Neuronal stem cell (in vitro differentiated cells): ENCODE data around the gene NOS2.

ENCODE experiments used
- DNase-seq: peaks from one replicate; pipeline ENCODE4 v3.0.0-alpha.2; 2013; ENCODE audit warnings: low spot score
- H2AFZ ChIP-seq: one replicate; pipeline ENCODE4 v1.6.1; 2013; ENCODE audit warnings: mild to moderate bottlenecking, low read length, inconsistent platforms
- H2AK5ac ChIP-seq: 2 replicates; pipeline ENCODE4 v1.6.1; 2013; ENCODE audit warnings: low read depth, mild to moderate bottlenecking, inconsistent platforms, low read length, moderate library complexity, mixed read lengths
- H2BK120ac ChIP-seq: 2 replicates; pipeline ENCODE4 v1.6.1; 2013; ENCODE audit warnings: low read depth, mild to moderate bottlenecking, inconsistent platforms, low read length, moderate library complexity, mixed read lengths
- H2BK12ac ChIP-seq: one replicate; pipeline ENCODE4 v1.6.1; 2013; ENCODE audit warnings: low read length, inconsistent platforms
- H2BK15ac ChIP-seq: 2 replicates; pipeline ENCODE4 v1.6.1; 2013; ENCODE audit warnings: mild to moderate bottlenecking, low read length, inconsistent platforms, mixed read lengths
- H2BK5ac ChIP-seq: one replicate; pipeline ENCODE4 v1.6.1; 2013; ENCODE audit warnings: inconsistent platforms, mild to moderate bottlenecking, low read length, moderate library complexity
- H3K14ac ChIP-seq: one replicate; pipeline ENCODE4 v1.6.1; 2013; ENCODE audit warnings: low read length, inconsistent platforms
- H3K18ac ChIP-seq: 2 replicates; pipeline ENCODE4 v1.6.1; 2013; ENCODE audit warnings: low read length, inconsistent platforms
- H3K23ac ChIP-seq: 2 replicates; pipeline ENCODE4 v1.6.1; 2013; ENCODE audit warnings: low read depth, mild to moderate bottlenecking, mixed read lengths, low read length, inconsistent platforms; ENCODE audit not compliant: poor library complexity
- H3K27ac ChIP-seq: replicated peaks from 3 replicates; pipeline ENCODE4 v1.5.1; 2013; ENCODE audit warnings: low read length, inconsistent platforms
- H3K27me3 ChIP-seq, 3 experiments: 2 replicates each; pipeline ENCODE4 v1.6.1; 2013; ENCODE audit warnings: low read length in 3 of 3, mild to moderate bottlenecking in 2 of 3, inconsistent platforms in 1 of 3, low read depth in 1 of 3, mixed read lengths in 1 of 3, moderate library complexity in 1 of 3; ENCODE audit not compliant: control insufficient read depth in 3 of 3, insufficient read depth in 3 of 3
- H3K36me3 ChIP-seq, 2 donors: replicated peaks in 1 of 2; 2 replicates each; pipeline ENCODE4 v1.6.1; 2013; ENCODE audit warnings: low read length in 2 of 2; ENCODE audit not compliant: control insufficient read depth in 2 of 2, insufficient read depth in 2 of 2
- H3K4ac ChIP-seq: 2 replicates; pipeline ENCODE4 v1.6.1; 2013; ENCODE audit warnings: inconsistent platforms, mild to moderate bottlenecking, low read length, moderate library complexity
- H3K4me1 ChIP-seq, 2 donors: 1 replicate in 1 of 2; 2 replicates in 1 of 2; pipeline ENCODE4 v1.6.1; 2013; ENCODE audit warnings: low read length in 2 of 2, low read depth in 1 of 2; ENCODE audit not compliant: control insufficient read depth in 2 of 2, insufficient read depth in 1 of 2
- H3K4me2 ChIP-seq: one replicate; pipeline ENCODE4 v1.6.1; 2013; ENCODE audit warnings: mild to moderate bottlenecking, low read length, inconsistent platforms; ENCODE audit not compliant: insufficient read depth, poor library complexity, severe bottlenecking
- H3K4me3 ChIP-seq, 2 donors: 2 replicates each; pipeline ENCODE4 v1.5.1; 2013; ENCODE audit warnings: low read length in 2 of 2, mild to moderate bottlenecking in 2 of 2, inconsistent platforms in 1 of 2, moderate library complexity in 1 of 2
- H3K79me1 ChIP-seq: one replicate; pipeline ENCODE4 v1.6.1; 2013; ENCODE audit warnings: low read depth, mild to moderate bottlenecking, inconsistent platforms, low read length, moderate library complexity
- H3K9ac ChIP-seq: one replicate; pipeline ENCODE4 v1.6.1; 2013; ENCODE audit warnings: mild to moderate bottlenecking, low read depth, low read length, inconsistent platforms; ENCODE audit not compliant: poor library complexity
- H3K9me3 ChIP-seq, 2 donors: replicated peaks in 1 of 2; 2 replicates each; pipeline versions ENCODE3 to v1.6.1; 2013; ENCODE audit warnings: low read length in 2 of 2, mild to moderate bottlenecking in 2 of 2, inconsistent platforms in 1 of 2, low read depth in 1 of 2, mixed read lengths in 1 of 2, moderate library complexity in 1 of 2; ENCODE audit not compliant: control insufficient read depth in 2 of 2, insufficient read depth in 1 of 2
- H4K8ac ChIP-seq: one replicate; pipeline ENCODE4 v1.6.1; 2013; ENCODE audit warnings: low read depth, mild to moderate bottlenecking, inconsistent platforms, low read length, moderate library complexity
- H4K91ac ChIP-seq: one replicate; pipeline ENCODE4 v1.6.1; 2013; ENCODE audit warnings: low read length, low read depth, mild to moderate bottlenecking, inconsistent platforms; ENCODE audit not compliant: poor library complexity
- WGBS, 2 donors: extraction: QIAGEN DNeasy Blood & Tissue Kit; methylation state at CpG; one replicate each; pipeline ENCODE4 v1.1.7; 2013; ENCODE audit warnings: missing lambda C conversion rate in 2 of 2, mixed read lengths in 1 of 2; ENCODE audit not compliant: insufficient read length in 2 of 2, insufficient replicate concordance in 1 of 2; ENCODE audit errors: extremely low coverage in 2 of 2; 5-methylcytosine and 5-hydroxymethylcytosine counted together

NOS2 gene

DNA sequence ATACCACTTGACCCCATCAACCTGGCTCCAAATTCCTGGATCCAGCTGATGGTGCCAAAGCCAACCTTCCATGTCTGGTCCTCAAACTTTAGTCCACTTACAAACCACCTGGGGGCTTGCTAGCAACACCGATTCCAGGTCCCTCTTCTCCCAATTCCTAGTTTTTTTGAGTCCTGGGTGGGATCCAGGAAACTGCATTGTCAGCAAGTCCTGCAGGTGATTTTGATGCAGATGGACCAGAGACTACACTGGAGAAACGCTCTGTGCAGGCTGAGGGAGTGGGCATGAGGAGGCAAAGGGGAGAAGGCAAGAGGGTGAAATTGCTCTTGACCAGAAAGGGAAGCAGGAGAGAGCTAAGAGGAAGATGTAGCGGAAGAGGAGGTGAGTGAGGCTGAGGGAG lies 21.0 kb upstream of the NOS2 start:
- no peaks in the 10 kb centered on the region for H3K79me1 ChIP-seq
- H2BK5ac ChIP-seq, result no peak overlapping the region
- no peak overlapping the region for H2AFZ ChIP-seq
- WGBS, 2 donors, result no CpG with 5 or more reads among the region's 3 CpGs
- peaks cover 0 to 3% of the 10 kb centered on the region in 2 donors for H3K9me3 ChIP-seq
- no peak overlapping the region for H2AK5ac ChIP-seq
- no peak overlapping the region for H2BK15ac ChIP-seq
- H3K27ac ChIP-seq, result no peak overlapping the region
- H4K8ac ChIP-seq, result no peak overlapping the region
- H3K23ac ChIP-seq, result no peak overlapping the region
- H3K18ac ChIP-seq, result no peak overlapping the region
- H3K4me3 ChIP-seq, result no peak overlapping the region
- H3K14ac ChIP-seq, result no peak overlapping the region
- DNase-seq, result no peak
- no peak overlapping the region for H3K4me2 ChIP-seq
- H3K27me3 ChIP-seq, result peaks cover 0 to 8% (median 0%) of the 10 kb centered on the region in 3 experiments
- H4K91ac ChIP-seq, result no peak overlapping the region
- no peak overlapping the region for H3K9ac ChIP-seq
- no peak overlapping the region for H2BK12ac ChIP-seq
- H2BK120ac ChIP-seq, result no peak overlapping the region
- no peaks in the 10 kb centered on the region for H3K36me3 ChIP-seq
- peaks cover 0 to 7% of the 10 kb centered on the region in 2 donors for H3K4me1 ChIP-seq
- no peak overlapping the region for H3K4ac ChIP-seq

DNA sequence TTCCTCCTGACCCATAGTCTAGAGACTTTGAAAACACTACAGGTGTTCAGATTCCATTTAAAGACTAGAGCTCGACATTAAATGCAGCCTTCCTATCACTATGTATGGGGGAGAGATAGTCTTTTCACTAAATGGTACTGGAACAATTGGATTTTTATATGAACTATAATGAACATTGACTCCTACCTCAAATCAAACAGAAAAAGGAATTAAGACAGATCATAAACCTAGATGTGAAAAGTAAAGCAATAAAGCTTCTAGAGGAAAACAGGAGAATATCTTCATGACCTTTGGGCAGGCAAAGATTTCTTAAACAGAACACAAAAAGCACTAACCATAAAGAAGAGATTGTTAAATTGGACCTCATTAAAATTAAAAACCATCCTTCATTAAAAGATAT lies 18.8 kb upstream of the NOS2 start:
- H3K4me1 ChIP-seq, result peaks cover 0 to 7% of the 10 kb centered on the region in 2 donors
- no peak for DNase-seq
- no peaks in the 10 kb centered on the region for H3K79me1 ChIP-seq
- H2BK120ac ChIP-seq, result no peak overlapping the region
- H3K9me3 ChIP-seq, result peaks cover 0 to 3% of the 10 kb centered on the region in 2 donors
- no peak overlapping the region for H3K27ac ChIP-seq
- no peak overlapping the region for H3K9ac ChIP-seq
- no peak overlapping the region for H2AFZ ChIP-seq
- H3K4ac ChIP-seq, result no peak overlapping the region
- no peak overlapping the region for H4K8ac ChIP-seq
- WGBS, 2 donors, result no CpG with 5 or more reads among the region's 1 CpG
- no peak overlapping the region for H4K91ac ChIP-seq
- H3K18ac ChIP-seq, result no peak overlapping the region
- H3K14ac ChIP-seq, result no peak overlapping the region
- H3K4me3 ChIP-seq, result no peak overlapping the region
- H3K27me3 ChIP-seq, result no peaks in the 10 kb centered on the region
- H2AK5ac ChIP-seq, result no peak overlapping the region
- no peak overlapping the region for H2BK12ac ChIP-seq
- H3K23ac ChIP-seq, result no peak overlapping the region
- H2BK15ac ChIP-seq, result no peak overlapping the region
- H3K36me3 ChIP-seq, result no peaks in the 10 kb centered on the region
- no peak overlapping the region for H2BK5ac ChIP-seq
- no peak overlapping the region for H3K4me2 ChIP-seq

DNA sequence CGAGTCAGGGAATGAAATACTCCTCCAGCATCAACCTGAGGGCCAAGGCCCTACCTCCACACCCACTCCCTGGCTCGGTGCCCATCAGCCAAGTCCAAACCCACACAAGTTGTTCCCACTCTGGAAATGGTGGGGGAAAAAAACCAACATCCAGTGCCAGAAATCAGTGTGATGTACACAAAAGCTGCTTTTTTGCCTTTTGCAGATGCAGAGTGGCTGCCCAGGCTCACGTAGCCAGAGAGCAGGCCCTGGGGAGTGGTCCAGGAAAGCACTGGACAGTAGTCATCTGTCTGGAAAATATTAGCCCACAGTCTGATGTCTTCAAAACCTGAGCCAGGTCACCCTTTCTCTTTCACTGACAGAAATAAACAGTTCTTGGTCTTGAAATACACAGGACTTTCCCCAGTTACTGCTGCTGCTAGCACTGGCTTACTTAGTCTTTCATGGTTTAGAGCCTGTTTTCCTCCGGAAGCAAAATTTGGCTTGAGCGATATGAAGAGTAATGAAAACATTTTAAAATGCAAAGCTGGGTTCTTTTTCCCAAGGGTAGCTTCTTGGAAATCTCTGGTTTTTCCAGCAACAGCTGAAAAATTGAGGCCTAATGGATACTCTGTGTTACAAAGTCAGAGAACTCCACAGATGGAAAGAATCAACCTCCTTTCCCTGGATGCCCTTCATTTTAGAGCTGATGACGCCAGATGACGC lies 18.2 kb upstream of the NOS2 start:
- Histone ChIP-seq H3K4me2 (no peak overlapping the region), H2BK15ac (no peak overlapping the region), H2BK120ac (no peak overlapping the region), H2BK5ac (no peak overlapping the region), H3K36me3 (no peaks in the 10 kb centered on the region), H3K9ac (no peak overlapping the region), H3K27ac (no peak overlapping the region), H3K4me3 (no peak overlapping the region), H2BK12ac (no peak overlapping the region), H4K91ac (no peak overlapping the region), H2AFZ (no peak overlapping the region), H3K9me3 (peaks cover 0 to 3% of the 10 kb centered on the region in 2 donors), H3K18ac (peak overlapping the region; percentile 55), H3K14ac (no peak overlapping the region), H3K4me1 (peaks cover 0 to 7% of the 10 kb centered on the region in 2 donors), H3K4ac (no peak overlapping the region), H4K8ac (no peak overlapping the region), H2AK5ac (no peak overlapping the region), H3K79me1 (no peaks in the 10 kb centered on the region), H3K23ac (no peak overlapping the region), H3K27me3 (no peaks in the 10 kb centered on the region)
- WGBS, 2 donors, result no CpG with 5 or more reads among the region's 7 CpGs
- no peak for DNase-seq

DNA sequence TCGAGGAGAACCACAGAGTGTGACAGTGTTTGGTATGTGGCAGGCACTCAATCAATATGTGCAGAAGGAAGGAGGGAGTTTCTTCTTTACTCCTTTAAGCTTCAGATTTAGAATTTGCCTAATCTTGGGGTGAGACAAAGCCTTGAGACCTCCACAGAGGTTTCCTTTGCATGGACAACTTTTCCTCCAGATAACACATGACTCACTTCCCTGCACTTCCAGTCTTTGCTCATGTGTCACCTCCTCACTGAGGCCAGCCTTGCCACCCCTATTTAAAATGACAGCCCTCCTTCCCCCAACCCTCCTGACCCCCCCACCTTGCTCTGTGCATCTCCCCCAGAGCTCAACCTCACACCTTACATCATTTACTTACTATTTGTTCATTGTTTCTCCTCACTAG lies 17.4 kb upstream of the NOS2 start:
- H3K9ac ChIP-seq, result no peak overlapping the region
- no peak for DNase-seq
- no peak overlapping the region for H2BK5ac ChIP-seq
- H3K18ac ChIP-seq, result no peak overlapping the region
- H2AK5ac ChIP-seq, result no peak overlapping the region
- no peaks in the 10 kb centered on the region for H3K79me1 ChIP-seq
- no peak overlapping the region for H3K27ac ChIP-seq
- H3K4me3 ChIP-seq, result no peak overlapping the region
- WGBS, 2 donors, result no CpG with 5 or more reads among the region's 1 CpG
- no peak overlapping the region for H2BK12ac ChIP-seq
- no peak overlapping the region for H2BK15ac ChIP-seq
- H2AFZ ChIP-seq, result no peak overlapping the region
- no peak overlapping the region for H2BK120ac ChIP-seq
- no peaks in the 10 kb centered on the region for H3K36me3 ChIP-seq
- H3K9me3 ChIP-seq, result peaks cover 0 to 3% of the 10 kb centered on the region in 2 donors
- H4K8ac ChIP-seq, result no peak overlapping the region
- H3K4me2 ChIP-seq, result no peak overlapping the region
- H3K14ac ChIP-seq, result no peak overlapping the region
- H3K27me3 ChIP-seq, result no peaks in the 10 kb centered on the region
- H3K4me1 ChIP-seq, result peaks cover 0 to 7% of the 10 kb centered on the region in 2 donors
- H4K91ac ChIP-seq, result no peak overlapping the region
- H3K4ac ChIP-seq, result no peak overlapping the region
- no peak overlapping the region for H3K23ac ChIP-seq
